ENCODE results near the gene KCNIP3.

DNA sequence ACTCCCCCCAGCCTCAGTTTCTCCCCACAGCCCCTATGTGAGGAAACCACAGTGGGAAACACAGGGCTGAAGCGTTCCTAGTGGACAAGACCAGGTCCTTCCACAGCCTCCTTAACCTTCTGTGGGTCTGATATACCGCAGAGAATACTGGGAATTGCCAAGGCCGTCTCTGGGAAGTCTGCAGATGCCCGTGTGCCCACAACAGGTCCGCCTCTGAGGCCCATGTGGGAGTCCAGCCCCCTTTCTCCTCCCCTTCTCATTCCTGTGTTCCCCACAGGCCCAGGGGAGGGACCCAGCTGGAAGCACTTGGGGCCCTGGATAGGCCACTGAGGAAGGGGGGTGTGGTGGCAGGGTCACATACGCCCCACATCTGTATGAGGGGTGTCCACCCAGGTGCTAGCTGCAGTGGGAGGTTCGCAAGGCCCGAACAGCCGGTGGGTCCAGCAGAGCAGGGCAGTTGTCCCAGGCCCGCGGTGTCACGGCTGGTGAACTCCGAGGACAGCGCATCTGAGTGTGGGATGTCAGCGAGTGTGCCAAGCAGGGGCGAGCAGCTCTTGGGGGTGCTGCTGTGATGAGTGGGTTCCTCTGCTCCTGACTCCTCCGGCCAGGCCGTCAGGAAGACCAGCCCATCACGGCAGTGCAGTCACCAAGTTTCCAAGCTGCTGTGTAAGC is 2.4 kb upstream of the KCNIP3 start:
- TF ChIP-seq, protein P1, sequence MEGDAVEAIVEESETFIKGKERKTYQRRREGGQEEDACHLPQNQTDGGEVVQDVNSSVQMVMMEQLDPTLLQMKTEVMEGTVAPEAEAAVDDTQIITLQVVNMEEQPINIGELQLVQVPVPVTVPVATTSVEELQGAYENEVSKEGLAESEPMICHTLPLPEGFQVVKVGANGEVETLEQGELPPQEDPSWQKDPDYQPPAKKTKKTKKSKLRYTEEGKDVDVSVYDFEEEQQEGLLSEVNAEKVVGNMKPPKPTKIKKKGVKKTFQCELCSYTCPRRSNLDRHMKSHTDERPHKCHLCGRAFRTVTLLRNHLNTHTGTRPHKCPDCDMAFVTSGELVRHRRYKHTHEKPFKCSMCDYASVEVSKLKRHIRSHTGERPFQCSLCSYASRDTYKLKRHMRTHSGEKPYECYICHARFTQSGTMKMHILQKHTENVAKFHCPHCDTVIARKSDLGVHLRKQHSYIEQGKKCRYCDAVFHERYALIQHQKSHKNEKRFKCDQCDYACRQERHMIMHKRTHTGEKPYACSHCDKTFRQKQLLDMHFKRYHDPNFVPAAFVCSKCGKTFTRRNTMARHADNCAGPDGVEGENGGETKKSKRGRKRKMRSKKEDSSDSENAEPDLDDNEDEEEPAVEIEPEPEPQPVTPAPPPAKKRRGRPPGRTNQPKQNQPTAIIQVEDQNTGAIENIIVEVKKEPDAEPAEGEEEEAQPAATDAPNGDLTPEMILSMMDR (IDR thresholded peaks at IDR 0.05; ENCODE audit: low read depth, low read length, missing input control), result no peak
- TF ChIP-seq FOXA1 (IDR thresholded peaks at IDR 0.05) (no peak), EGR1 (IDR thresholded peaks at IDR 0.05; ENCODE audit: low read depth in 2 of 2) (no peak)
- TF ChIP-seq, protein P2, sequence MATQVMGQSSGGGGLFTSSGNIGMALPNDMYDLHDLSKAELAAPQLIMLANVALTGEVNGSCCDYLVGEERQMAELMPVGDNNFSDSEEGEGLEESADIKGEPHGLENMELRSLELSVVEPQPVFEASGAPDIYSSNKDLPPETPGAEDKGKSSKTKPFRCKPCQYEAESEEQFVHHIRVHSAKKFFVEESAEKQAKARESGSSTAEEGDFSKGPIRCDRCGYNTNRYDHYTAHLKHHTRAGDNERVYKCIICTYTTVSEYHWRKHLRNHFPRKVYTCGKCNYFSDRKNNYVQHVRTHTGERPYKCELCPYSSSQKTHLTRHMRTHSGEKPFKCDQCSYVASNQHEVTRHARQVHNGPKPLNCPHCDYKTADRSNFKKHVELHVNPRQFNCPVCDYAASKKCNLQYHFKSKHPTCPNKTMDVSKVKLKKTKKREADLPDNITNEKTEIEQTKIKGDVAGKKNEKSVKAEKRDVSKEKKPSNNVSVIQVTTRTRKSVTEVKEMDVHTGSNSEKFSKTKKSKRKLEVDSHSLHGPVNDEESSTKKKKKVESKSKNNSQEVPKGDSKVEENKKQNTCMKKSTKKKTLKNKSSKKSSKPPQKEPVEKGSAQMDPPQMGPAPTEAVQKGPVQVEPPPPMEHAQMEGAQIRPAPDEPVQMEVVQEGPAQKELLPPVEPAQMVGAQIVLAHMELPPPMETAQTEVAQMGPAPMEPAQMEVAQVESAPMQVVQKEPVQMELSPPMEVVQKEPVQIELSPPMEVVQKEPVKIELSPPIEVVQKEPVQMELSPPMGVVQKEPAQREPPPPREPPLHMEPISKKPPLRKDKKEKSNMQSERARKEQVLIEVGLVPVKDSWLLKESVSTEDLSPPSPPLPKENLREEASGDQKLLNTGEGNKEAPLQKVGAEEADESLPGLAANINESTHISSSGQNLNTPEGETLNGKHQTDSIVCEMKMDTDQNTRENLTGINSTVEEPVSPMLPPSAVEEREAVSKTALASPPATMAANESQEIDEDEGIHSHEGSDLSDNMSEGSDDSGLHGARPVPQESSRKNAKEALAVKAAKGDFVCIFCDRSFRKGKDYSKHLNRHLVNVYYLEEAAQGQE (IDR thresholded peaks at IDR 0.05), result no peak

All from liver (tissue), 3 donors.